Suppressor macrophage treated with lipopolysaccharide for 1 hour (primary cell): ENCODE data around the gene HEATR1.
"Not testable (repeated sequence)": the region's sequence is repeated elsewhere in the genome, so short reads cannot be mapped to it uniquely, and the experiment has no call there.

Source experiments
- DNase-seq, 3 donors: peaks; one replicate each; pipeline ENCODE4 v3.0.0-alpha.2; 2020 to 2022

The HEATR1 gene

GRCh38 chr1:236507022-236507700 is 97.2 kb downstream of the HEATR1 start:
- DNase-seq, result no peak

- DNase-seq, result not testable (repeated sequence)
Measured at GRCh38 chr1:236504338-236504737, 100.0 kb downstream of the HEATR1 start.

GRCh38 chr1:236502972-236503639 is 101.2 kb downstream of the HEATR1 start:
- peak; percentile 90 to 92 (median 91) for DNase-seq

- no peak for DNase-seq
Measured at GRCh38 chr1:236502579-236502971, 101.7 kb downstream of the HEATR1 start.

- DNase-seq, result no peak
Measured at GRCh38 chr1:236501093-236501492, 103.2 kb downstream of the HEATR1 start.
